ENCODE measurements around the gene DOCK11. TPM values are rescaled to one million over a fixed set of nuclear protein-coding genes. Genes with fewer than 3 reads are reported as not detected.
"Not testable (repeated sequence)": the region's sequence is repeated elsewhere in the genome, so short reads cannot be mapped to it uniquely, and the experiment has no call there.

DOCK11 gene
- total RNA-seq, 4 donors from 2014 or later = 62.1 to 156 (median 76.3) TPM

DNA sequence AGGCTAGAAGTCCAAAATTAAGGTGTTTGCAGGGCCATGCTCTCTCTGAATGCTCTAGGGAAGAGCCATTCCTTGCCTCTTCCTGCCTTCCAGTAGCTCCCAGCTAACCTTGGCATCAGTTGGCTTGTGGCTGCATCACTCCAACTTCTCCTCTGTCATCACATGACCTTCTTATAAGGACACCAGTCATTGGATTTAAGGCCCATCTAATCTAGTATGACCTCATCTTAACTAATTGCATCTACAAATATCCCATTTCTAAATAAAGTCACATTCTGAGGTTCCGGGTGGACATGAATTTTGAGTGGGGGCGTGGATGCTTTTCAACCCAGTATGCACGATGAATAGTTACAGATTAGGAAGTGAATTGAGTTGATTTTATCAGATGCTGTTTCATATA is 89.7 kb downstream of the DOCK11 start:
- no peak for DNase-seq (ENCODE audit: low spot score)
- no peak for ATAC-seq (ENCODE audit: low FRiP score)
- TF ChIP-seq, protein P1, sequence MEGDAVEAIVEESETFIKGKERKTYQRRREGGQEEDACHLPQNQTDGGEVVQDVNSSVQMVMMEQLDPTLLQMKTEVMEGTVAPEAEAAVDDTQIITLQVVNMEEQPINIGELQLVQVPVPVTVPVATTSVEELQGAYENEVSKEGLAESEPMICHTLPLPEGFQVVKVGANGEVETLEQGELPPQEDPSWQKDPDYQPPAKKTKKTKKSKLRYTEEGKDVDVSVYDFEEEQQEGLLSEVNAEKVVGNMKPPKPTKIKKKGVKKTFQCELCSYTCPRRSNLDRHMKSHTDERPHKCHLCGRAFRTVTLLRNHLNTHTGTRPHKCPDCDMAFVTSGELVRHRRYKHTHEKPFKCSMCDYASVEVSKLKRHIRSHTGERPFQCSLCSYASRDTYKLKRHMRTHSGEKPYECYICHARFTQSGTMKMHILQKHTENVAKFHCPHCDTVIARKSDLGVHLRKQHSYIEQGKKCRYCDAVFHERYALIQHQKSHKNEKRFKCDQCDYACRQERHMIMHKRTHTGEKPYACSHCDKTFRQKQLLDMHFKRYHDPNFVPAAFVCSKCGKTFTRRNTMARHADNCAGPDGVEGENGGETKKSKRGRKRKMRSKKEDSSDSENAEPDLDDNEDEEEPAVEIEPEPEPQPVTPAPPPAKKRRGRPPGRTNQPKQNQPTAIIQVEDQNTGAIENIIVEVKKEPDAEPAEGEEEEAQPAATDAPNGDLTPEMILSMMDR (IDR thresholded peaks at IDR 0.05) = no peak

DNA sequence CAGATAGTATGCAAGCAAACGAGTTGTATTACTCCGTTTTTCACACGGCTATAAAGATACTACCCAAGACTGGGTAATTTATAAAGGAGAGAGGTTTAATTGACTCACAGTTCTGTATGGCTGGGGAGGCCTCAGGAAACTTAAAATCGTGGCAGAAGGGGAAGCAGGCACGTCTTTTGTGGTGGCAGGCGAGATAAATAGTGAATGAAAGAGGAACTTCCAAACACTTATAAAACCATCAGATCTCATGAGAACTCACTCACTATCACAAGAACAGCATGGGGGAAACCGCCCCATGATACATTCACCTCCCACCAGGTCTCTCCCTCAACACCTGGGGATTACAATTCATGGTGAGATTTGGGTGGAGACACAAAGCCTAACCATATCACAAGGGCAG is 90.6 kb downstream of the DOCK11 start:
- not testable (repeated sequence) for ATAC-seq (ENCODE audit: low FRiP score); DNase-seq (ENCODE audit: low spot score)

DNA sequence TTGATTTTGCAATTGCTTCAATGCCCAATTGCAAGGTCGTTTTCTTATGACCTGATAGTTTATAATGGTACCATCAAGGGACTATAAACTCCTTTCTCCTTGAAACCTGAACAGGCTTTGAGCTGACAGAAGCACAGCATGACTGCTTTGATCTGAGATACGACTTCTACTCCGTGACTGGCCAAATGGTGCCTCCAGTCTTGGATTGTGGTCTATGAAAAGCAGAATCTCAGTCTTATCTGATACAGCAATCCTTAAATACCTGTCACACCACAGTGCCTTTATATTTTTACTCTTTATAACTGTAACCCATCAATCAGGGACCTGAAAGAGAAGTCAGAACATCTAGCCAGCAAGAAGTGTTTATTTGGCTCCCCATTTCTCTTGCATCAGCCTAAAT is 93.1 kb downstream of the DOCK11 start:
- no peak for ATAC-seq (ENCODE audit: low FRiP score)
- no peak for DNase-seq (ENCODE audit: low spot score)
- TF ChIP-seq, protein P1 (IDR thresholded peaks at IDR 0.05) = no peak

DNA sequence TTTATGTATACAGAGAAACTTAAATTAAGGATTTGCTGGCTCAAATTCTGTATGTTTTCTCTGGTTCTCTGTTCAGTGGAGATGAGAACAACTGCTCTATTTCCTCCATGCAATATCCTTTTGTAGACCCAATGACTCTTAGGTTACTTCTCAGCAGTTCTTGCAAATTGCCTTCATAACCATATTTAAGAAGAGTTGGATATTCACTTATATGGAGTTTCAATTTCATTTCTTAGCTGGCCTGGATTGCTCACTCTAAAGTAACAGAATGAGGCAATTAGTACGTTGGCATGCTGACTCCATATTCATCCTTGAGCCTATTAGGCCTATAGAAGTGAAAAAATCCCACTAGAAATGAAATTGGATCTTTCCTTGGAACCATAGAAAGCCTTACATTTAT is 93.6 kb downstream of the DOCK11 start:
- DNase-seq (ENCODE audit: low spot score) (no peak), ATAC-seq (ENCODE audit: low FRiP score) (no peak)
- TF ChIP-seq, protein P1 (IDR thresholded peaks at IDR 0.05) = no peak

DNA sequence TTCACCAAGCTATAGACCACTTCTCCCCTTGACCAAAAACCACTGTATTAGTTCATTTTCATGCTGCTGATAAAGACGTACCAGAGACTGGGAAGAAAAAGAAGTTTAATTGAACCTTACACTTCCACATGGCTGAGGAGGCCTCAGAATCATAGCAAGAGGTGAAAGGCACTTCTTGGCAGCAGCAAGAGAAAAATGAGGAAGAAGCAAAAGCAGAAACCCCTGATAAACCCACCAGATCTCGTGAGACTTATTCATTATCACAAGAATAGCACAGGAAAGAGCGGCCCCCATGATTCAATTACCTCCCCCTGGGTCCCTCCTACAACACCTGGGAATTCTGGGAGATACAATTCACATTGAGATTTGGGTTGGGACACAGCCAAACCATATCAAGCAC is 97.8 kb downstream of the DOCK11 start:
- TF ChIP-seq, protein P1 (IDR thresholded peaks at IDR 0.05) = no peak
- no peak for DNase-seq (ENCODE audit: low spot score)
- ATAC-seq (ENCODE audit: low FRiP score) = no peak

DNA sequence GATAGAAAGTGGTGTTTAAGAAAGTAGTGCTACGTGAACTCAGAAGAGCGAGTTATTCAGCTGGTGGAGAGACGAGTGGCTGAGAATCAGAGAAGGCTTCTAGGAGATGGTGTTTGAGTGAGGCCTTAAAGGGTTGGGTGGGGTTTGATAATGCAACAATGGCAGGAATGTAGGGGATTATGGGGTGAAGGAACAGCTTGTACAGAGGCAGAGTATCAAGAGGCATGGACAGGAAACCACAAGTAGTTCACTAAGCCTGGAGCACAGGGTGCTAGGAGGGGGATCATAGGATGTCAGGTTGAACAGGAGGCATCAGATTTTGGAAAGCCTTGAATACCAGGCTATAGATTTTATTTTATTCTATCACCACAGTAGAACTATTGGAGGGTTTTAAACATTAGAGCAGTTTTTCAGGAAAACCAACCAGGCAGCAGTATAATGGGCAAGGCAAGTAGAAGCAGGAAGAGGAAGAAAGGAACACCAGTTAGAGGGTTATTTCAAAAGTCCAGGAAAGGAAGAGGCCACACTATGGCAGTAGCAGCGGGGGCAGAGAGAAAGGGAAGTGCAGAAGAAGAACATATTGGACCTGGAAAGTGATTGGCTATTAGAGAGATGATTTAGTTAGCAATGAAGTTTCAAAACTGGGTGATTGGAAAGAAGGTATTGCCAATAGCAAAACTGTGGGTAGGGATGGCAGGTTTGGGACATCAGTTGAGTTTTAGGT is 99.2 kb downstream of the DOCK11 start:
- ATAC-seq (ENCODE audit: low FRiP score) (no peak), DNase-seq (ENCODE audit: low spot score) (no peak)
- TF ChIP-seq, protein P1 (IDR thresholded peaks at IDR 0.05) = no peak

DNA sequence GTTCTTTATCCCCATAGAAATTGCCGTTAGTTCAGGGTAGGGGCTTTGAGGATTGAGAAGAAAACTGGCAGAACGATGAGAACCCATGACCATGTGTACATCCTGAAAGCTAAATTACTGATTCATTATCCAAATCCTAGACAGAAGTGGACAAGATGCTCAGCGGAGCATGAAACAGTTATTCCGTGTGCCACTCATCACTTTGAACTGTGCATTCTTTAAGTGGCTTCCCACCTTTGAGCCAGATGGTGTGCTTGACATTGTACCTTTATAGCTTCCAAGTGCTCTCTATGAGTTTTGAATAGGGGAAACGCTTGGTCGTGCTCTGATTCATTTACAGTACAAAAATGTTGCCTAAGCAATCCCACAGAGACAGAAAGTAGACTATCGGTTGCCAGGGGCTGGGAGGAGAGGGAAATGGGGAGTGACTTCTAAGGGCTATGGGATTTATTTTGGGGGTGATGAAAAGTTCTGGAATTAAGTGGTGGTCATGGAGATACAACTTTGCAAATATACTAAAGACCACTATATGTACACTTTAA is 100.0 kb downstream of the DOCK11 start:
- TF ChIP-seq, protein P1 (IDR thresholded peaks at IDR 0.05) = no peak
- ATAC-seq (ENCODE audit: low FRiP score) (no peak), DNase-seq (ENCODE audit: low spot score) (no peak)
